Activated CD4-positive, alpha-beta T cell treated with anti-CD3 and anti-CD28 coated beads, Interleukin-2, amount 10 ng/mL, durations not matched to agents 7 days and 5 days (primary cell): ENCODE data around the gene ISCA2. TPM values are rescaled to one million over a fixed set of nuclear protein-coding genes. Genes with fewer than 3 reads are reported as not detected.
"Not testable (repeated sequence)": the region's sequence is repeated elsewhere in the genome, so short reads cannot be mapped to it uniquely, and the experiment has no call there.

Experiments used
- CTCF ChIA-PET: fragments of 350-600 bp; sonication (Branson Sonifier 250); formaldehyde crosslinking; loops from one replicate; lab custom pipeline; 2021; ENCODE audit warnings: antibody characterized with exemption; lab: Charles Lee
- POLR2A ChIA-PET: fragments of 350-600 bp; sonication (Branson Sonifier 250); formaldehyde crosslinking; loops from one replicate; lab custom pipeline; 2021; ENCODE audit warnings: antibody characterized with exemption; lab: Charles Lee
- DNase-seq: peaks from one replicate; pipeline ENCODE4 v3.0.0-alpha.2; 2020
- H3K27ac Mint-ChIP-seq: one replicate; pipeline ENCODE4 v1.8.0; 2021; ENCODE audit warnings: mild to moderate bottlenecking, moderate library complexity, mixed read lengths
- H3K27me3 Mint-ChIP-seq: one replicate; pipeline ENCODE4 v1.8.0; 2021; ENCODE audit warnings: mixed read lengths
- H3K36me3 Mint-ChIP-seq: one replicate; pipeline ENCODE4 v1.8.0; 2021; ENCODE audit warnings: low read depth, mixed read lengths
- H3K4me1 Mint-ChIP-seq: one replicate; pipeline ENCODE4 v1.8.0; 2021; ENCODE audit warnings: mixed read lengths
- H3K4me3 Mint-ChIP-seq: one replicate; pipeline ENCODE4 v1.8.0; 2021; ENCODE audit warnings: mild to moderate bottlenecking, moderate library complexity, mixed read lengths
- H3K9me3 Mint-ChIP-seq: one replicate; pipeline ENCODE4 v1.8.0; 2021; ENCODE audit warnings: mixed read lengths
- total RNA-seq, 2 experiments: library from RNA; stranded (reverse); gene quantifications; one replicate each; pipeline ENCODE4 v1.2.3, GENCODE V29; 2021

Gene ISCA2
- total RNA-seq, 2 experiments from 2014 or later, result 30.1 to 30.4 TPM

GRCh38 chr14:74527736-74528280 lies 34.2 kb downstream of the ISCA2 start:
- CTCF ChIA-PET, result no interaction called here
- no peaks in the 10 kb centered on the region for H3K9me3 Mint-ChIP-seq

GRCh38 chr14:74528406-74528805 lies 34.8 kb downstream of the ISCA2 start:
- Mint-ChIP-seq H3K27ac (no peak overlapping the region), H3K36me3 (no peaks in the 10 kb centered on the region), H3K9me3 (no peaks in the 10 kb centered on the region), H3K4me3 (no peak overlapping the region), H3K4me1 (peaks cover 3% of the 10 kb centered on the region), H3K27me3 (no peaks in the 10 kb centered on the region)
- DNase-seq, result no peak
- CTCF ChIA-PET, result no interaction called here
- POLR2A ChIA-PET, result no interaction called here

More at GRCh38 chr14:74527736-74528280, 34.2 kb downstream of the ISCA2 start:
- H3K27me3 Mint-ChIP-seq, result no peaks in the 10 kb centered on the region
- no peak overlapping the region for H3K27ac Mint-ChIP-seq
- no peak for DNase-seq
- POLR2A ChIA-PET, result no interaction called here
- no peaks in the 10 kb centered on the region for H3K36me3 Mint-ChIP-seq
- H3K4me3 Mint-ChIP-seq, result no peak overlapping the region
- no peaks in the 10 kb centered on the region for H3K4me1 Mint-ChIP-seq

GRCh38 chr14:74528886-74529285 lies 35.3 kb downstream of the ISCA2 start:
- DNase-seq, result no peak
- H3K4me1 Mint-ChIP-seq, result peaks cover 6% of the 10 kb centered on the region
- no peak overlapping the region for H3K4me3 Mint-ChIP-seq
- no peaks in the 10 kb centered on the region for H3K9me3 Mint-ChIP-seq
- H3K27ac Mint-ChIP-seq, result no peak overlapping the region
- no peaks in the 10 kb centered on the region for H3K36me3 Mint-ChIP-seq
- CTCF ChIA-PET, result no interaction called here
- POLR2A ChIA-PET, result no interaction called here
- no peaks in the 10 kb centered on the region for H3K27me3 Mint-ChIP-seq

- Mint-ChIP-seq H3K36me3 (no peaks in the 10 kb centered on the region), H3K27ac (no peak overlapping the region), H3K27me3 (no peaks in the 10 kb centered on the region), H3K9me3 (no peaks in the 10 kb centered on the region), H3K4me3 (no peak overlapping the region), H3K4me1 (peaks cover 6% of the 10 kb centered on the region)
- DNase-seq, result no peak
- ChIA-PET POLR2A (no interaction called here), CTCF (no interaction called here)
Observed at GRCh38 chr14:74531006-74531405, 37.4 kb downstream of the ISCA2 start.

- POLR2A ChIA-PET, result no interaction called here
Observed at GRCh38 chr14:74531467-74531866, 37.9 kb downstream of the ISCA2 start.

GRCh38 chr14:74532246-74532645 lies 38.7 kb downstream of the ISCA2 start:
- Mint-ChIP-seq H3K27ac (no peak overlapping the region), H3K9me3 (no peaks in the 10 kb centered on the region), H3K36me3 (no peaks in the 10 kb centered on the region), H3K4me1 (peaks cover 6% of the 10 kb centered on the region), H3K4me3 (no peak overlapping the region), H3K27me3 (no peaks in the 10 kb centered on the region)
- CTCF ChIA-PET, result no interaction called here
- DNase-seq, result no peak
- POLR2A ChIA-PET, result no interaction called here

More at GRCh38 chr14:74531467-74531866, 37.9 kb downstream of the ISCA2 start:
- no peaks in the 10 kb centered on the region for H3K27me3 Mint-ChIP-seq
- no peaks in the 10 kb centered on the region for H3K36me3 Mint-ChIP-seq
- no peaks in the 10 kb centered on the region for H3K9me3 Mint-ChIP-seq
- H3K27ac Mint-ChIP-seq, result no peak overlapping the region
- H3K4me1 Mint-ChIP-seq, result peaks cover 6% of the 10 kb centered on the region
- CTCF ChIA-PET, result no interaction called here
- no peak for DNase-seq
- H3K4me3 Mint-ChIP-seq, result no peak overlapping the region

GRCh38 chr14:74533576-74533975 lies 40.0 kb downstream of the ISCA2 start:
- no peaks in the 10 kb centered on the region for H3K36me3 Mint-ChIP-seq
- ChIA-PET CTCF (no interaction called here), POLR2A (no interaction called here)

GRCh38 chr14:74535756-74536325 lies 42.3 kb downstream of the ISCA2 start:
- no peak for DNase-seq
- Mint-ChIP-seq H3K27ac (no peak overlapping the region), H3K27me3 (no peaks in the 10 kb centered on the region), H3K4me1 (peaks cover 6% of the 10 kb centered on the region), H3K9me3 (no peaks in the 10 kb centered on the region), H3K36me3 (no peaks in the 10 kb centered on the region), H3K4me3 (no peak overlapping the region)
- ChIA-PET POLR2A (no interaction called here), CTCF (interaction anchor here (0.9 kb wide), 1 partner anchor 13 kb away, joined by 3 read pairs; no protein-coding TSS in a partner anchor)

More at GRCh38 chr14:74533576-74533975, 40.0 kb downstream of the ISCA2 start:
- no peak overlapping the region for H3K4me3 Mint-ChIP-seq
- no peaks in the 10 kb centered on the region for H3K9me3 Mint-ChIP-seq
- H3K27ac Mint-ChIP-seq, result no peak overlapping the region
- no peak for DNase-seq
- no peaks in the 10 kb centered on the region for H3K27me3 Mint-ChIP-seq
- H3K4me1 Mint-ChIP-seq, result peaks cover 6% of the 10 kb centered on the region

GRCh38 chr14:74536336-74536735 lies 42.8 kb downstream of the ISCA2 start:
- H3K9me3 Mint-ChIP-seq, H3K27ac Mint-ChIP-seq, DNase-seq, POLR2A ChIA-PET, CTCF ChIA-PET, H3K36me3 Mint-ChIP-seq, H3K4me1 Mint-ChIP-seq, H3K27me3 Mint-ChIP-seq, H3K4me3 Mint-ChIP-seq: not testable (repeated sequence)

- CTCF ChIA-PET, result interaction anchor here (0.6 kb wide), 1 partner anchor 123 kb away, joined by 8 read pairs; no protein-coding TSS in a partner anchor
- peaks cover 1% of the 10 kb centered on the region for H3K4me1 Mint-ChIP-seq
- no peak overlapping the region for H3K4me3 Mint-ChIP-seq
- no peaks in the 10 kb centered on the region for H3K36me3 Mint-ChIP-seq
- no peak overlapping the region for H3K27ac Mint-ChIP-seq
- no peak for DNase-seq
- POLR2A ChIA-PET, result no interaction called here
- no peaks in the 10 kb centered on the region for H3K27me3 Mint-ChIP-seq
- H3K9me3 Mint-ChIP-seq, result no peaks in the 10 kb centered on the region
Observed at GRCh38 chr14:74538411-74539391, 45.1 kb downstream of the ISCA2 start.

GRCh38 chr14:74539503-74539902 lies 45.9 kb downstream of the ISCA2 start:
- Mint-ChIP-seq H3K4me3 (no peak overlapping the region), H3K27ac (no peak overlapping the region), H3K36me3 (no peaks in the 10 kb centered on the region), H3K4me1 (no peaks in the 10 kb centered on the region), H3K27me3 (no peaks in the 10 kb centered on the region), H3K9me3 (no peaks in the 10 kb centered on the region)
- ChIA-PET POLR2A (no interaction called here), CTCF (interaction anchor here (0.6 to 0.7 kb wide), 2 partner anchors 102 to 122 kb away, joined by 3 to 8 read pairs; no protein-coding TSS in a partner anchor)
- DNase-seq, result no peak

- no peaks in the 10 kb centered on the region for H3K36me3 Mint-ChIP-seq
- no peaks in the 10 kb centered on the region for H3K4me1 Mint-ChIP-seq
- CTCF ChIA-PET, result no interaction called here
Observed at GRCh38 chr14:74541225-74541624, 47.7 kb downstream of the ISCA2 start.

More at GRCh38 chr14:74541225-74541624, 47.7 kb downstream of the ISCA2 start:
- no peaks in the 10 kb centered on the region for H3K9me3 Mint-ChIP-seq
- no peaks in the 10 kb centered on the region for H3K27me3 Mint-ChIP-seq
- DNase-seq, result no peak
- POLR2A ChIA-PET, result no interaction called here
- no peak overlapping the region for H3K4me3 Mint-ChIP-seq
- no peak overlapping the region for H3K27ac Mint-ChIP-seq
